DND-41 (cell line): Measurements from ENCODE around the gene KLK5.
"Not testable (repeated sequence)": the region's sequence is repeated elsewhere in the genome, so short reads cannot be mapped to it uniquely, and the experiment has no call there.

Source experiments
- ATAC-seq: fragments of 200-7000 bp; cut with Tn5 transposase; 3 replicates; pipeline ENCODE4 v1.9.1; 2021; ENCODE audit warnings: low read depth; ENCODE audit not compliant: insufficient read depth
- DNase-seq: peaks from one replicate; pipeline ENCODE4 v3.0.0-alpha.2; 2020
- H2AFZ ChIP-seq: 2 replicates; pipeline ENCODE4 v1.6.0; 2012; ENCODE audit warnings: low read depth, low read length
- H3K27ac ChIP-seq: 2 replicates; pipeline ENCODE4 v1.5.1; 2012; ENCODE audit warnings: low read length, inconsistent platforms
- H3K27me3 ChIP-seq: fragments of 200-600 bp; sonication (generic); 2 replicates; pipeline ENCODE4 v1.6.0; 2012; ENCODE audit warnings: low read length, mild to moderate bottlenecking, inconsistent platforms; ENCODE audit not compliant: insufficient read depth, poor library complexity
- H3K36me3 ChIP-seq: 2 replicates; pipeline ENCODE4 v1.5.1; 2012; ENCODE audit warnings: low read length, inconsistent platforms; ENCODE audit not compliant: insufficient read depth
- H3K4me1 ChIP-seq: 2 replicates; pipeline ENCODE4 v1.5.1; 2012; ENCODE audit warnings: mild to moderate bottlenecking, low read length; ENCODE audit not compliant: insufficient read depth
- H3K4me2 ChIP-seq: 2 replicates; pipeline ENCODE4 v1.6.0; 2012; ENCODE audit warnings: mild to moderate bottlenecking, moderate library complexity, low read length, inconsistent platforms; ENCODE audit not compliant: insufficient read depth
- H3K4me3 ChIP-seq, 2 experiments: fragments of 200-600 bp in 1 of 2; shearing (Covaris generic) in 1 of 2; 2 replicates each; pipeline ENCODE4 v1.5.1; 2012 to 2016; ENCODE audit warnings: inconsistent platforms in 2 of 2, low read length in 2 of 2, mild to moderate bottlenecking in 2 of 2, low read depth in 1 of 2, moderate library complexity in 1 of 2
- H3K79me2 ChIP-seq: 2 replicates; pipeline ENCODE4 v1.6.0; 2012; ENCODE audit warnings: low read length, inconsistent platforms; ENCODE audit not compliant: insufficient read depth
- H3K9ac ChIP-seq: 2 replicates; pipeline ENCODE4 v1.6.0; 2012; ENCODE audit warnings: low read depth, mild to moderate bottlenecking, inconsistent platforms, low read length, moderate library complexity
- H3K9me3 ChIP-seq: 2 replicates; pipeline ENCODE4 v1.5.1; 2012; ENCODE audit warnings: low read length, moderate library complexity, mild to moderate bottlenecking, inconsistent platforms; ENCODE audit not compliant: insufficient read depth, severe bottlenecking
- H4K20me1 ChIP-seq: 2 replicates; pipeline ENCODE4 v1.6.0; 2012; ENCODE audit warnings: low read length; ENCODE audit not compliant: insufficient read depth
- CTCF ChIP-seq: IDR thresholded peaks from 2 replicates; pipeline ENCODE4 v1.5.1; 2012; ENCODE audit warnings: borderline replicate concordance, low read length, moderate library complexity, mild to moderate bottlenecking; ENCODE audit not compliant: poor library complexity, severe bottlenecking; ENCODE audit errors: extremely low read depth
- EZH2 ChIP-seq: IDR thresholded peaks from 3 replicates; pipeline ENCODE4 v1.6.1; 2012; ENCODE audit warnings: borderline replicate concordance, low read depth, mild to moderate bottlenecking, moderate library complexity, low read length, inconsistent platforms; ENCODE audit not compliant: severe bottlenecking

KLK5 gene

GRCh38 chr19:50975766-50976165 lies 22.9 kb upstream of the KLK5 start:
- no peak for TF ChIP-seq EZH2
- no peak for TF ChIP-seq CTCF
- no peaks in the 10 kb centered on the region for H3K4me1 ChIP-seq
- no peaks in the 10 kb centered on the region for H3K9me3 ChIP-seq
- H2AFZ ChIP-seq = no peak overlapping the region
- no peak overlapping the region for H3K9ac ChIP-seq
- H3K36me3 ChIP-seq = no peaks in the 10 kb centered on the region
- no peak overlapping the region for H3K27ac ChIP-seq
- ATAC-seq (no peak), DNase-seq (no peak)
- H4K20me1 ChIP-seq = no peaks in the 10 kb centered on the region
- H3K27me3 ChIP-seq = no peaks in the 10 kb centered on the region
- H3K4me3 ChIP-seq = no peak overlapping the region
- H3K79me2 ChIP-seq = no peaks in the 10 kb centered on the region
- H3K4me2 ChIP-seq = no peak overlapping the region

- Histone ChIP-seq H3K9me3 (no peaks in the 10 kb centered on the region), H2AFZ (no peak overlapping the region), H3K79me2 (no peaks in the 10 kb centered on the region), H3K36me3 (no peaks in the 10 kb centered on the region), H3K27ac (no peak overlapping the region), H3K9ac (no peak overlapping the region), H3K4me1 (no peaks in the 10 kb centered on the region), H3K4me3 (no peak overlapping the region), H3K4me2 (no peak overlapping the region), H3K27me3 (no peaks in the 10 kb centered on the region), H4K20me1 (no peaks in the 10 kb centered on the region)
- TF ChIP-seq EZH2 (no peak), CTCF (no peak)
- no peak for ATAC-seq
- DNase-seq = no peak
These were observed 22.1 kb upstream of the KLK5 start for GRCh38 chr19:50974702-50975556.

- H3K9ac ChIP-seq = no peak overlapping the region
- no peaks in the 10 kb centered on the region for H3K4me1 ChIP-seq
- no peak for TF ChIP-seq EZH2
- TF ChIP-seq CTCF = no peak
- no peaks in the 10 kb centered on the region for H3K79me2 ChIP-seq
- DNase-seq (no peak), ATAC-seq (no peak)
- no peaks in the 10 kb centered on the region for H3K36me3 ChIP-seq
- no peak overlapping the region for H3K4me2 ChIP-seq
- no peak overlapping the region for H2AFZ ChIP-seq
- H3K27me3 ChIP-seq = no peaks in the 10 kb centered on the region
- H3K9me3 ChIP-seq = no peaks in the 10 kb centered on the region
- no peak overlapping the region for H3K27ac ChIP-seq
- 0 out of 2 replicates have a peak, but pooled peaks cover 2% of the 10 kb centered on the region for H4K20me1 ChIP-seq
- H3K4me3 ChIP-seq = no peak overlapping the region
These were observed 20.0 kb upstream of the KLK5 start for GRCh38 chr19:50972795-50973376.

GRCh38 chr19:50969810-50970209 lies 17.0 kb upstream of the KLK5 start:
- not testable (repeated sequence) for H3K27ac ChIP-seq, ATAC-seq, DNase-seq, H3K4me2 ChIP-seq, H2AFZ ChIP-seq, H3K9ac ChIP-seq, H4K20me1 ChIP-seq, H3K9me3 ChIP-seq, H3K36me3 ChIP-seq, H3K79me2 ChIP-seq, H3K27me3 ChIP-seq, H3K4me1 ChIP-seq, H3K4me3 ChIP-seq
